Measurements from ENCODE around the gene MAPRE3. TPM values are rescaled to one million over a fixed set of nuclear protein-coding genes. Genes with fewer than 3 reads are reported as not detected.

The MAPRE3 gene
- total RNA-seq, 1 donor from 2014 or later, result 1.8 TPM

Other genes with a start within 250 kb of the MAPRE3 start
- gene SLC35F6, start 206.4 kb upstream of the MAPRE3 start, total RNA-seq, result 11.1 and 11.8 TPM in 2 replicates
- 24.3 and 27.3 TPM in 2 replicates for gene CENPA, start 184.6 kb upstream of the MAPRE3 start, total RNA-seq
- 0.05 TPM in 1 of 2 replicates, not detected in the other for gene DPYSL5, start 122.5 kb upstream of the MAPRE3 start, total RNA-seq
- 96.3 and 102 TPM in 2 replicates for gene TMEM214, start 62.3 kb downstream of the MAPRE3 start, total RNA-seq
- 12.5 and 13.8 TPM in 2 replicates for gene AGBL5, start 81.0 kb downstream of the MAPRE3 start, total RNA-seq
- gene OST4, start 101.0 kb downstream of the MAPRE3 start, total RNA-seq, result 330 and 341 TPM in 2 replicates
- 0.87 and 0.94 TPM in 2 replicates for gene EMILIN1, start 108.0 kb downstream of the MAPRE3 start, total RNA-seq
- 12.3 and 13.4 TPM in 2 replicates for gene KHK, start 116.1 kb downstream of the MAPRE3 start, total RNA-seq
- 8.1 and 9.0 TPM in 2 replicates for gene CGREF1, start 148.5 kb downstream of the MAPRE3 start, total RNA-seq
- gene ABHD1, start 153.2 kb downstream of the MAPRE3 start, total RNA-seq, result 1.2 and 1.5 TPM in 2 replicates
- 79.8 and 82.6 TPM in 2 replicates for gene PREB, start 164.0 kb downstream of the MAPRE3 start, total RNA-seq
- gene PRR30, start 168.8 kb downstream of the MAPRE3 start, total RNA-seq, result not detected in 2 replicates
- gene TCF23, start 178.4 kb downstream of the MAPRE3 start, total RNA-seq, result not detected in 2 replicates
- gene ATRAID, start 241.4 kb downstream of the MAPRE3 start, total RNA-seq, result 107 and 114 TPM in 2 replicates
- 70.7 and 73.9 TPM in 2 replicates for gene SLC5A6, start 241.6 kb downstream of the MAPRE3 start, total RNA-seq
- 141 and 146 TPM in 2 replicates for gene CAD, start 246.7 kb downstream of the MAPRE3 start, total RNA-seq